ENCODE data around the gene TEC. TPM values are rescaled to one million over a fixed set of nuclear protein-coding genes. Genes with fewer than 3 reads are reported as not detected.

Gene TEC
- total and polyA plus RNA-seq, 10 donors, result 1.9 to 15.3 (median 7.2) TPM

- Histone ChIP-seq H3K4me3 (peak overlapping the region in 1 of 8 donors; percentile 3), H3K27ac (peak overlapping the region in 3 of 8 donors; percentile 2 to 16 (median 10)), H3K36me3 (no peaks in the 10 kb centered on the region), H3K27me3 (replicated peaks in 1 of 7) (no peaks in the 10 kb centered on the region), H3K4me1 (peaks cover 3 to 51% (median 16%) of the 10 kb centered on the region in 6 donors), H3K9me3 (no peaks in the 10 kb centered on the region)
- intact Hi-C loops (cut with DNase I; ENCODE audit: low total_unique reads), result no loop called here
- no peak for DNase-seq
- no peak for TF ChIP-seq POLR2A (IDR thresholded peaks at IDR 0.05)
- TF ChIP-seq CTCF (IDR thresholded peaks at IDR 0.05 in 8 of 11, conservative IDR thresholded peaks at IDR 0.05 in 3 of 11), result no peak
- TF ChIP-seq POLR2AphosphoS5 (IDR thresholded peaks at IDR 0.05), result no peak
- WGBS, 5 donors, result 67 to 72% (median 68%) methylated on average over 9 of the region's 9 CpGs
These were observed 72.7 kb downstream of the TEC start for GRCh38 chr4:48196758-48197504.

- H3K9me3 ChIP-seq, result no peaks in the 10 kb centered on the region
- no peaks in the 10 kb centered on the region for H3K27me3 ChIP-seq (replicated peaks in 1 of 7)
- 75 to 85% (median 79%) methylated on average over 3 of the region's 3 CpGs for WGBS, 5 donors
- peak overlapping the region in 1 of 8 donors; percentile 10 for H3K27ac ChIP-seq
- TF ChIP-seq CTCF (IDR thresholded peaks at IDR 0.05 in 8 of 11, conservative IDR thresholded peaks at IDR 0.05 in 3 of 11) (no peak), POLR2AphosphoS5 (IDR thresholded peaks at IDR 0.05) (no peak), POLR2A (IDR thresholded peaks at IDR 0.05) (no peak)
- intact Hi-C loops (cut with DNase I; ENCODE audit: low total_unique reads), result no loop called here
- no peak for DNase-seq
- H3K4me3 ChIP-seq, result no peak overlapping the region
- H3K36me3 ChIP-seq, result no peaks in the 10 kb centered on the region
- peaks cover 3 to 51% (median 16%) of the 10 kb centered on the region in 6 donors for H3K4me1 ChIP-seq
These were observed 73.8 kb downstream of the TEC start for GRCh38 chr4:48195853-48196252.

GRCh38 chr4:48195374-48195773, 74.3 kb downstream of the TEC start:
- no peaks in the 10 kb centered on the region for H3K27me3 ChIP-seq (replicated peaks in 1 of 7)
- H3K27ac ChIP-seq, result no peak overlapping the region
- H3K4me1 ChIP-seq, result peaks cover 3 to 51% (median 16%) of the 10 kb centered on the region in 6 donors
- no peak overlapping the region for H3K4me3 ChIP-seq
- intact Hi-C loops (cut with DNase I; ENCODE audit: low total_unique reads), result no loop called here
- TF ChIP-seq POLR2AphosphoS5 (IDR thresholded peaks at IDR 0.05) (no peak), POLR2A (IDR thresholded peaks at IDR 0.05) (no peak), CTCF (IDR thresholded peaks at IDR 0.05 in 8 of 11, conservative IDR thresholded peaks at IDR 0.05 in 3 of 11) (no peak)
- 12 to 34% (median 25%) methylated on average over 3 of the region's 3 CpGs for WGBS, 5 donors
- no peak for DNase-seq
- H3K9me3 ChIP-seq, result no peaks in the 10 kb centered on the region
- no peaks in the 10 kb centered on the region for H3K36me3 ChIP-seq

- TF ChIP-seq POLR2AphosphoS5 (IDR thresholded peaks at IDR 0.05) (no peak), CTCF (IDR thresholded peaks at IDR 0.05 in 8 of 11, conservative IDR thresholded peaks at IDR 0.05 in 3 of 11) (no peak), POLR2A (IDR thresholded peaks at IDR 0.05) (no peak)
- DNase-seq, result no peak
- Histone ChIP-seq H3K36me3 (no peaks in the 10 kb centered on the region), H3K4me1 (peaks cover 3 to 51% (median 16%) of the 10 kb centered on the region in 6 donors), H3K9me3 (no peaks in the 10 kb centered on the region), H3K27me3 (replicated peaks in 1 of 7) (no peaks in the 10 kb centered on the region), H3K27ac (no peak overlapping the region), H3K4me3 (no peak overlapping the region)
- intact Hi-C loops (cut with DNase I; ENCODE audit: low total_unique reads), result no loop called here
- WGBS, 5 donors, result 15 to 44% (median 22%) methylated on average over 1 of the region's 1 CpG
These were observed 74.7 kb downstream of the TEC start for GRCh38 chr4:48194971-48195370.

Data from spleen (tissue), 11 donors.